GM10266 (cell line): ENCODE results near the gene MKNK2.

ENCODE experiments used
- DNase-seq: peaks from one replicate; pipeline ENCODE4 v3.0.0; 2012; ENCODE audit errors: extremely low spot score
- TF ChIP-seq, protein P1 (sequence below): IDR thresholded peaks from 2 replicates; pipeline ENCODE4 v1.5.1; 2012; ENCODE audit warnings: mild to moderate bottlenecking, low read depth; ENCODE audit not compliant: control insufficient read depth, insufficient read depth; ENCODE audit errors: missing control alignments

Gene MKNK2

DNA sequence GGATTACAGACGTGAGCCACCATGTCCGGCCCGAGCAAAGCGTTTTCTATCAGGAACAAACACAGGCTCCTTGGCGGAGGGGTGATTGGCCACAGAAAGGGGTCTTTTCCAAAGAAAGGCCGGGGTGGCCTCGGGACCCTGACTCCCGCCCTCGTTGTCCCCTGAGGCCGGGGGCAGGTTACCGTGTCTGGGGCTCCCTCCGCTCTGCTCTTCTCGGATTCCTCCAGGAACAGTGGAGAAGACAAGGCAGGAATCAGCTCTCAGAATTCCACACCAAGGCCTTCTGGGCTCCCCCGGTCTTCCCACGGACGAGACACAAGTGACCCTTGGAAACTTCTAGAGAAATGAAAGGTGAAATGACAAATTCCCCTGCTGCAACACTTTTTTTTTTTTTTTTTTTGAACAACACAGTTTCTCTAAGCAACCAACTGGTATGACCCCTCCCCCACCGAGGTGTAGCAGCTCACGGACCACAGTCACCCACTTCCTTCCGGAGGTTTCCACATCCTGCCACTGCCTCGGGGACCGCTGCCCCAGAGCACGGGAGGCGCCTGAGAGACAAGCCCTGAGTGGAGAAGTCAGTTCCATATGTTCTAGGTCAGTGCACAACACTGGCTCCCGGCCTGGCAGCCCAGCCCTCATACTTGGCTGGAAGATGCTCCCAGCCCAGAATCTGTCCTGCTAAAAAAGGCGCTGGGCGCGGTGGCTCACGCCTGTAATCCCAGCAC, 34.1 kb upstream of the MKNK2 start:
- DNase-seq, result peak; percentile 87
- TF ChIP-seq, protein P1, sequence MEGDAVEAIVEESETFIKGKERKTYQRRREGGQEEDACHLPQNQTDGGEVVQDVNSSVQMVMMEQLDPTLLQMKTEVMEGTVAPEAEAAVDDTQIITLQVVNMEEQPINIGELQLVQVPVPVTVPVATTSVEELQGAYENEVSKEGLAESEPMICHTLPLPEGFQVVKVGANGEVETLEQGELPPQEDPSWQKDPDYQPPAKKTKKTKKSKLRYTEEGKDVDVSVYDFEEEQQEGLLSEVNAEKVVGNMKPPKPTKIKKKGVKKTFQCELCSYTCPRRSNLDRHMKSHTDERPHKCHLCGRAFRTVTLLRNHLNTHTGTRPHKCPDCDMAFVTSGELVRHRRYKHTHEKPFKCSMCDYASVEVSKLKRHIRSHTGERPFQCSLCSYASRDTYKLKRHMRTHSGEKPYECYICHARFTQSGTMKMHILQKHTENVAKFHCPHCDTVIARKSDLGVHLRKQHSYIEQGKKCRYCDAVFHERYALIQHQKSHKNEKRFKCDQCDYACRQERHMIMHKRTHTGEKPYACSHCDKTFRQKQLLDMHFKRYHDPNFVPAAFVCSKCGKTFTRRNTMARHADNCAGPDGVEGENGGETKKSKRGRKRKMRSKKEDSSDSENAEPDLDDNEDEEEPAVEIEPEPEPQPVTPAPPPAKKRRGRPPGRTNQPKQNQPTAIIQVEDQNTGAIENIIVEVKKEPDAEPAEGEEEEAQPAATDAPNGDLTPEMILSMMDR, result no peak

DNA sequence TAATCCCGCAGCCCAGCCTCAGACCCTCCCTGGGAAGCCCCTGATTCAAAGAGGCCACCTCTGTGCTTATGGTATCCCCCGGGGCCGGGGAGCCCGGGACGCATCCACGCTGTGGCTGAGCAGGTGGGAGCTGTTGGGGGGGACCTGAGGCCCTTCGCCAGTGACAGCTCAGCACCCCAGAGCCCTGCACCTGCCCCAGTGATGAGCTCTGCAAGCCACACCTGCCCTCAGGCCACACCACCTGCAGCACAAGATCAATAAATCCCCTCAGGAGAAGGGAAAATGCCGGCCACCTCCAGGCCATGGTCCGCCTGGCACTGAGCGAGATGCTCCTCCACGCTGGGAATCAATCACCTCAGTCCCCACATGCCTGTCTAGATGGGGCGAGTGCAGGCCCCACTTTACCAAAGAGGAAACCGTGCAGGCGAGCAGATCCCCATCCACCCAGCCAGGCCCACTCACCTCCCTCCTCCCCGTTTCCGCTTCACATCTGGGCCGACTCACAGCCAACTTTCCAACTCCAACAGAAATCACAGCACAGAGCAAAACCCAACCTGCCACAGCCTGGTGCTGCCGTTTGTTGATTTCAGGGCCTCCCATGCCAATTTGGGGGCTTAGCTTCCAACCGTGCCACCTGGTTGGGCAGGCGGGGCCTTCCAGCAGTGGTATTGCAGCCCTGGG, 32.3 kb upstream of the MKNK2 start:
- DNase-seq, result peak; percentile 65

GRCh38 chr19:2081873-2082810, 31.1 kb upstream of the MKNK2 start:
- peak; percentile 69 for DNase-seq
- TF ChIP-seq, protein P1, result no peak

More for the DNA sequence above, 32.3 kb upstream of the MKNK2 start:
- TF ChIP-seq, protein P1, result no peak

GRCh38 chr19:2080336-2080988, 29.4 kb upstream of the MKNK2 start:
- TF ChIP-seq, protein P1, result no peak
- no peak for DNase-seq

GRCh38 chr19:2079865-2080301, 28.8 kb upstream of the MKNK2 start:
- DNase-seq, result no peak
- TF ChIP-seq, protein P1, result no peak

DNA sequence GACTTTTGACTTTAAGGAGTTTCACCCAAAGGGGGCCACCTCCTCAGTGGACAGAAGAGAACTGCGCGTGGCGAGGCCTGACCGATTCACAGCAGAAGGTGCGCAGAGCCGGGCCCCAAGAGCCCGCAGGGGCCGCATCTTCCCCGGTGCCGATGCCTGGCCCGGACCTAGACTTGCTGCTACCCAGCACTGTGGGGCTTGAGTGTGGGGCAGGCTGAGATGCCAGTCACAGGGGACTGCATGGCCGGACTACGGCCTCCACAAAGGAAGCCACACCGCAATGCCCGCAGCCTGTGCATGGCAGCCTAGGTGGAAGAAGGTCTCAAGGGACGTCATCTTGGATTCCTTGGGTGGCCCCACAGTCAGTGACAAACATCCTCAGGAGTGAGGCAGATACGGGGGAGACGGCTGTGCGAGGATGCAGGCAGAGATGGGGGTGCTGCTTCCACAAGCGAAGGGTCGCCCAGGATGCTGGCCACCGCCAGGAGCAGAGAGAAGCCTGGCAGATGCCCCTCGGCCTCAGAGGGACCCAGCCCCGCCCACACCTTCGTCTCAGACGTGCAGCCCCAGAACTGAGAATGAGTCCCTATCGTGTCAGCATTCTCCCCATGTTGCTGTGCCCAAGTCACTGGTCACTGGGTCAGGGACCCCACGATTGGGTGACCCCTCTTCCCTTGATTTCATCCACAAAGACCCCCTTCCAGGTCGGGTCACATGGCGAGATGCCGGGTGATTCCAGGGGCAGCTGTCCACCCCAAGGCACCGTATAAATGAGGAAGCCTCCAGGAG, 28.2 kb upstream of the MKNK2 start:
- TF ChIP-seq, protein P1, result no peak
- no peak for DNase-seq
